Panc1 (cell line): ENCODE data around the gene UNC13A. TPM values are rescaled to one million over a fixed set of nuclear protein-coding genes. Genes with fewer than 3 reads are reported as not detected.

Experiments
- ATAC-seq: fragments of 200-7000 bp; cut with Tn5 transposase; 2 replicates; pipeline ENCODE4 v1.9.1; 2020; ENCODE audit warnings: mild to moderate bottlenecking, moderate library complexity
- BruUV-seq: library from RNA; stranded (reverse); fragments of 400-500 nt; replicated peaks from 2 replicates; lab custom pipeline; 2021; lab: Mats Ljungman, UMichigan
- CTCF ChIA-PET: fragments of 300-600 bp; sonication (Branson Sonifier 250); formaldehyde crosslinking; loops from one replicate; lab custom pipeline; 2022; ENCODE audit warnings: antibody characterized with exemption; lab: Charles Lee
- POLR2A ChIA-PET: fragments of 300-600 bp; sonication (Branson Sonifier 250); formaldehyde crosslinking; loops from one replicate; lab custom pipeline; 2022; ENCODE audit warnings: antibody characterized with exemption; lab: Charles Lee
- DNase-seq: peaks from one replicate; pipeline ENCODE4 v3.0.0-alpha.2; 2010; ENCODE audit warnings: low read depth, low spot score
- H3K27ac ChIP-seq: 2 replicates; pipeline ENCODE4 v1.5.1; 2011; ENCODE audit warnings: mild to moderate bottlenecking, low read length, inconsistent platforms
- H3K27me3 ChIP-seq: fragments of 200-500 bp; sonication (Bioruptor generic); 2 replicates; pipeline ENCODE4 v1.6.0; 2014; ENCODE audit warnings: low read length, inconsistent platforms; ENCODE audit not compliant: control insufficient read depth, insufficient read depth
- H3K36me3 ChIP-seq: fragments of 200-500 bp; sonication (Bioruptor generic); 2 replicates; pipeline ENCODE4 v1.5.1; 2014; ENCODE audit warnings: inconsistent platforms, mild to moderate bottlenecking, low read length, moderate library complexity; ENCODE audit not compliant: control insufficient read depth, insufficient read depth
- H3K4me1 ChIP-seq: 2 replicates; pipeline ENCODE4 v1.5.1; 2011; ENCODE audit warnings: inconsistent platforms, mild to moderate bottlenecking, low read length, moderate library complexity; ENCODE audit not compliant: control insufficient read depth, insufficient read depth
- H3K4me3 ChIP-seq, 2 experiments: 2 replicates each; pipeline ENCODE4 v1.5.1; 2011 to 2012; ENCODE audit warnings: low read depth in 2 of 2, low read length in 2 of 2, mild to moderate bottlenecking in 2 of 2, inconsistent platforms in 1 of 2, moderate library complexity in 1 of 2
- H3K9me3 ChIP-seq: fragments of 200-500 bp; sonication (Bioruptor generic); 2 replicates; pipeline ENCODE4 v1.5.1; 2014; ENCODE audit warnings: low read depth, mild to moderate bottlenecking, inconsistent platforms, low read length, moderate library complexity; ENCODE audit not compliant: control insufficient read depth, insufficient read depth
- CTCF ChIP-seq: fragments of 450-650 bp; IDR thresholded peaks from 2 replicates; pipeline ENCODE4 v1.5.1; 2017; ENCODE audit warnings: mild to moderate bottlenecking
- POLR2AphosphoS5 ChIP-seq: IDR thresholded peaks from 2 replicates; pipeline ENCODE4 v1.6.1; 2012; ENCODE audit warnings: mild to moderate bottlenecking, low read depth, low read length, moderate library complexity
- REST ChIP-seq, 2 experiments: IDR thresholded peaks; 2 replicates each; pipeline ENCODE4 v1.6.1; 2011 to 2012; ENCODE audit warnings: low read depth in 2 of 2, control low read depth in 1 of 2, low read length in 1 of 2, mild to moderate bottlenecking in 1 of 2, moderate library complexity in 1 of 2; ENCODE audit not compliant: insufficient read depth in 1 of 2
- SIN3A ChIP-seq: IDR thresholded peaks from 2 replicates; pipeline ENCODE4 v1.6.1; 2012; ENCODE audit warnings: low read depth, mild to moderate bottlenecking, low read length, moderate library complexity, borderline replicate concordance; ENCODE audit not compliant: insufficient read depth
- TCF7L2 ChIP-seq: IDR thresholded peaks from 2 replicates; pipeline ENCODE4 v1.6.1; 2011; ENCODE audit warnings: mild to moderate bottlenecking, low read depth, low read length, inconsistent platforms
- in situ Hi-C: cut with HindIII; loops from 2 replicates; pipeline ENCODE4 v1.10.0; 2016; ENCODE audit warnings: low sequenced_read_pairs, low pct_unique_long_range_greater_than_20kb
- intact Hi-C: fragments of 100-400 bp; cut with micrococcal nuclease; formaldehyde crosslinking; loops from one replicate; pipeline ENCODE4 v1.10.0; 2022; ENCODE audit not compliant: unreplicated experiment
- total RNA-seq: library from RNA; stranded (reverse); gene quantifications from one replicate; pipeline ENCODE4 v1.2.1, GENCODE V29; 2021; ENCODE audit not compliant: unreplicated experiment

Gene UNC13A
- total RNA-seq, 1 experiment from 2014 or later = 0.46 TPM

DNA sequence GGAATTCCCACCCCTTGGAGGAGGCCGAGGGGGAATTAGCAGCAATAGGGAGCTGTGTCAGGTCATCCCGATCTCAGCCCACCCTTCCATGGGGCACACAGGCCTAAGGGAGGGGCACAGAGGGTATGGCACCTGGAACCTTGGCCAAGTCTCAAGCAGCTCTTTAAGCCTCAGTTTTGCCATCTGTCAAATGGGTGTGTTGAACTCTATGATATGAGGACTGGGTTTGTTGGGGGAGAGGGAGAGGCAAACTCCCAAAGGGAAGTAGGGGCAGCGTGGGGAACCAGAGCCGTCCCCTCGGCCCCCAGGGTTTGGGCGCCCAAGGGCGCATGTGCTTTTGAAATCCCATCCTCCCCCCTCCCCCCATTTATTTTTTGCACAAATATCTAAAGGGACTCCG, 83.0 kb downstream of the UNC13A start:
- Histone ChIP-seq H3K4me1 (no peaks in the 10 kb centered on the region), H3K27ac (no peak overlapping the region), H3K9me3 (no peaks in the 10 kb centered on the region), H3K27me3 (no peaks in the 10 kb centered on the region), H3K36me3 (no peaks in the 10 kb centered on the region), H3K4me3 (peak overlapping the region in 1 of 2 experiments; percentile 46; a peak in 2 of 4 replicates)
- TF ChIP-seq SIN3A (no peak), POLR2AphosphoS5 (no peak), REST (IDR thresholded peaks at IDR 0.05; ENCODE audit: insufficient read depth in 1 of 2, low read depth in 2 of 2, low read length in 1 of 2) (no peak), CTCF (no peak), TCF7L2 (no peak)
- ATAC-seq = no peak
- intact Hi-C loops = no loop called here
- DNase-seq = no peak
- no TSS peak for BruUV-seq
- CTCF ChIA-PET = no interaction called here
- POLR2A ChIA-PET = no interaction called here
- in situ Hi-C loops = no loop called here

GRCh38 chr19:17604372-17605025, 83.7 kb downstream of the UNC13A start:
- Histone ChIP-seq H3K36me3 (no peaks in the 10 kb centered on the region), H3K27ac (no peak overlapping the region), H3K27me3 (no peaks in the 10 kb centered on the region), H3K9me3 (no peaks in the 10 kb centered on the region), H3K4me3 (no peak overlapping the region), H3K4me1 (no peaks in the 10 kb centered on the region)
- intact Hi-C loops = no loop called here
- in situ Hi-C loops = no loop called here
- POLR2A ChIA-PET = no interaction called here
- no peak for ATAC-seq
- no peak for DNase-seq
- BruUV-seq = no TSS peak
- CTCF ChIA-PET = no interaction called here
- TF ChIP-seq TCF7L2 (no peak), REST (IDR thresholded peaks at IDR 0.05; ENCODE audit: insufficient read depth in 1 of 2, low read depth in 2 of 2, low read length in 1 of 2) (no peak), CTCF (no peak), SIN3A (no peak), POLR2AphosphoS5 (no peak)
